GM21360 (cell line): ENCODE measurements around the gene OXSR1.
"Not testable (repeated sequence)": the region's sequence is repeated elsewhere in the genome, so short reads cannot be mapped to it uniquely, and the experiment has no call there.

Experiments used
- ATAC-seq: cut with Tn5 transposase; IDR thresholded peaks from one replicate; pipeline ENCODE4 v1.9.1; 2021; ENCODE audit warnings: mild to moderate bottlenecking, moderate library complexity; ENCODE audit not compliant: unreplicated experiment

OXSR1 gene

GRCh38 chr3:38219609-38220197 lies 54.4 kb downstream of the OXSR1 start:
- no peak for ATAC-seq

- no peak for ATAC-seq
These were observed 55.7 kb downstream of the OXSR1 start for GRCh38 chr3:38221005-38221404.

- ATAC-seq, result no peak
These were observed 56.8 kb downstream of the OXSR1 start for GRCh38 chr3:38222032-38222634.

GRCh38 chr3:38224357-38224756 lies 59.0 kb downstream of the OXSR1 start:
- no peak for ATAC-seq

- ATAC-seq, result no peak
These were observed 60.9 kb downstream of the OXSR1 start for GRCh38 chr3:38226273-38226672.

GRCh38 chr3:38227989-38228388 lies 62.7 kb downstream of the OXSR1 start:
- no peak for ATAC-seq

- no peak for ATAC-seq
These were observed 63.7 kb downstream of the OXSR1 start for GRCh38 chr3:38229036-38229435.

- ATAC-seq, result no peak
These were observed 67.4 kb downstream of the OXSR1 start for GRCh38 chr3:38232701-38233100.

- no peak for ATAC-seq
These were observed 70.1 kb downstream of the OXSR1 start for GRCh38 chr3:38235466-38235865.

GRCh38 chr3:38238416-38239008 lies 73.2 kb downstream of the OXSR1 start:
- no peak for ATAC-seq

GRCh38 chr3:38242812-38243211 lies 77.5 kb downstream of the OXSR1 start:
- ATAC-seq, result not testable (repeated sequence)

GRCh38 chr3:38245930-38246329 lies 80.6 kb downstream of the OXSR1 start:
- ATAC-seq, result no peak

- no peak for ATAC-seq
These were observed 82.2 kb downstream of the OXSR1 start for GRCh38 chr3:38247366-38248035.

- ATAC-seq, result no peak
These were observed 84.9 kb downstream of the OXSR1 start for GRCh38 chr3:38250198-38250597.

GRCh38 chr3:38251197-38251596 lies 85.9 kb downstream of the OXSR1 start:
- no peak for ATAC-seq

GRCh38 chr3:38253704-38254103 lies 88.4 kb downstream of the OXSR1 start:
- ATAC-seq, result no peak

GRCh38 chr3:38254872-38255271 lies 89.5 kb downstream of the OXSR1 start:
- no peak for ATAC-seq

- ATAC-seq, result no peak
These were observed 90.3 kb downstream of the OXSR1 start for GRCh38 chr3:38255627-38256026.

- no peak for ATAC-seq
These were observed 92.2 kb downstream of the OXSR1 start for GRCh38 chr3:38257583-38257982.

- ATAC-seq, result no peak
These were observed 95.1 kb downstream of the OXSR1 start for GRCh38 chr3:38260474-38260873.

GRCh38 chr3:38264353-38264771 lies 99.0 kb downstream of the OXSR1 start:
- no peak for ATAC-seq

- ATAC-seq, result no peak
These were observed 99.4 kb downstream of the OXSR1 start for GRCh38 chr3:38264779-38265178.
